CD14-positive monocyte (primary cell): Measurements from ENCODE around the gene CREBBP. TPM values are rescaled to one million over a fixed set of nuclear protein-coding genes. Genes with fewer than 3 reads are reported as not detected.

Source experiments
- DNase-seq, 3 donors: peaks; one replicate each; pipeline ENCODE4 v3.0.0-alpha.2; 2011 to 2022
- H2AFZ ChIP-seq: 2 replicates; pipeline ENCODE4 v1.6.0; 2012; ENCODE audit warnings: mild to moderate bottlenecking, low read depth, low read length, inconsistent platforms; ENCODE audit not compliant: insufficient read depth, poor library complexity, severe bottlenecking
- H3K27ac ChIP-seq, 2 donors: 1 replicate in 1 of 2; 2 replicates in 1 of 2; pipeline ENCODE4 v1.5.1; 2012 to 2013; ENCODE audit warnings: low read length in 2 of 2, control low read depth in 1 of 2, inconsistent platforms in 1 of 2, low read depth in 1 of 2, mild to moderate bottlenecking in 1 of 2
- H3K27me3 ChIP-seq, 2 donors: one replicate each; pipeline versions ENCODE4 v1.6.0 to v1.6.1; 2011 to 2013; ENCODE audit warnings: low read length in 2 of 2; ENCODE audit not compliant: control insufficient read depth in 2 of 2, insufficient read depth in 2 of 2
- H3K36me3 ChIP-seq, 2 donors: replicated peaks in 1 of 2; 1 replicate in 1 of 2; 2 replicates in 1 of 2; pipeline versions ENCODE4 v1.5.1 to v1.6.1; 2012 to 2013; ENCODE audit warnings: low read length in 2 of 2, control low read depth in 1 of 2, inconsistent platforms in 1 of 2, mild to moderate bottlenecking in 1 of 2; ENCODE audit not compliant: insufficient read depth in 2 of 2, control insufficient read depth in 1 of 2
- H3K4me1 ChIP-seq, 2 donors: 1 replicate in 1 of 2; 2 replicates in 1 of 2; pipeline versions ENCODE4 v1.5.1 to v1.6.1; 2012 to 2013; ENCODE audit warnings: low read length in 2 of 2, control low read depth in 1 of 2, inconsistent platforms in 1 of 2, mild to moderate bottlenecking in 1 of 2, moderate library complexity in 1 of 2; ENCODE audit not compliant: insufficient read depth in 2 of 2, control insufficient read depth in 1 of 2
- H3K4me2 ChIP-seq: replicated peaks from 2 replicates; pipeline ENCODE3; 2012; ENCODE audit warnings: low read length, moderate library complexity, mild to moderate bottlenecking; ENCODE audit not compliant: poor library complexity, severe bottlenecking; ENCODE audit errors: extremely low read depth
- H3K4me3 ChIP-seq, 3 experiments: fragments of 200-600 bp in 1 of 3; sonication (generic) in 1 of 3; replicated peaks in 1 of 3; 1 replicate in 2 of 3; 2 replicates in 1 of 3; pipeline ENCODE4 v1.5.1; 2011 to 2013; ENCODE audit warnings: low read length in 3 of 3, mild to moderate bottlenecking in 3 of 3, control low read depth in 2 of 3, low read depth in 2 of 3, inconsistent platforms in 1 of 3, moderate library complexity in 1 of 3
- H3K79me2 ChIP-seq: 2 replicates; pipeline ENCODE4 v1.6.0; 2012; ENCODE audit warnings: mild to moderate bottlenecking, control low read depth, inconsistent platforms, low read length, moderate library complexity; ENCODE audit not compliant: insufficient read depth
- H3K9ac ChIP-seq: 2 replicates; pipeline ENCODE4 v1.6.0; 2017; ENCODE audit warnings: low read length, mild to moderate bottlenecking; ENCODE audit not compliant: insufficient read depth, poor library complexity, severe bottlenecking
- H3K9me3 ChIP-seq, 2 donors: replicated peaks in 1 of 2; 1 replicate in 1 of 2; 2 replicates in 1 of 2; pipeline versions ENCODE4 v1.5.1 to v1.6.1; 2012 to 2013; ENCODE audit warnings: low read length in 2 of 2, control low read depth in 1 of 2; ENCODE audit not compliant: control insufficient read depth in 1 of 2, insufficient read depth in 1 of 2
- H4K20me1 ChIP-seq: 2 replicates; pipeline ENCODE4 v1.6.0; 2012; ENCODE audit warnings: mild to moderate bottlenecking, low read length, control low read depth, moderate library complexity; ENCODE audit not compliant: insufficient read depth
- H3K27ac Mint-ChIP-seq, 7 donors: one replicate each; pipeline ENCODE4 v1.8.0; 2020; ENCODE audit warnings: mild to moderate bottlenecking in 7 of 7, mixed read lengths in 7 of 7, moderate library complexity in 6 of 7, inconsistent platforms in 2 of 7
- H3K27me3 Mint-ChIP-seq, 3 donors: one replicate each; pipeline ENCODE4 v1.8.0; 2021 to 2022; ENCODE audit warnings: low read depth in 3 of 3, mild to moderate bottlenecking in 3 of 3, mixed read lengths in 3 of 3, moderate library complexity in 3 of 3, inconsistent platforms in 1 of 3
- H3K36me3 Mint-ChIP-seq, 2 donors: one replicate each; pipeline ENCODE4 v1.8.0; 2020; ENCODE audit warnings: mixed read lengths in 2 of 2, inconsistent platforms in 1 of 2, mild to moderate bottlenecking in 1 of 2
- H3K4me1 Mint-ChIP-seq: one replicate; pipeline ENCODE4 v1.8.0; 2020; ENCODE audit warnings: mild to moderate bottlenecking, mixed read lengths
- H3K4me3 Mint-ChIP-seq, 2 donors: one replicate each; pipeline ENCODE4 v1.8.0; 2020; ENCODE audit warnings: mild to moderate bottlenecking in 2 of 2, mixed read lengths in 2 of 2, moderate library complexity in 1 of 2
- H3K9me3 Mint-ChIP-seq, 7 donors: one replicate each; pipeline ENCODE4 v1.8.0; 2020 to 2022; ENCODE audit warnings: mixed read lengths in 7 of 7, mild to moderate bottlenecking in 6 of 7, moderate library complexity in 6 of 7, inconsistent platforms in 2 of 7
- WGBS: methylation state at CpG from one replicate; pipeline ENCODE4 v1.1.5; 2013; ENCODE audit warnings: missing lambda C conversion rate; ENCODE audit not compliant: insufficient coverage; 5-methylcytosine and 5-hydroxymethylcytosine counted together
- intact Hi-C, 2 donors: fragments of 100-400 bp; cut with micrococcal nuclease; formaldehyde crosslinking; loops; one replicate each; pipeline versions ENCODE4 v1.15.0 to v1.15.1; 2023
- polyA plus RNA-seq, 3 donors: library from polyadenylated mRNA; depleted of rRNA in 1 of 3; unstranded in 2 of 3; stranded (reverse) in 1 of 3; fragments of 300-500 nt in 2 of 3; fragments of >200 nt in 1 of 3; fragmentation: Illumina TruSeq in 2 of 3; gene quantifications; 1 replicate in 2 of 3; 2 replicates in 1 of 3; pipeline ENCODE4 v1.2.3, GENCODE V29; 2012 to 2021
- TF ChIP-seq, protein P1 (sequence below): fragments of 200-600 bp; IDR thresholded peaks from one replicate; pipeline ENCODE4 v1.8.0; 2022; ENCODE audit warnings: antibody characterized with exemption, mild to moderate bottlenecking

Gene CREBBP
- polyA plus RNA-seq, 3 donors, result 2.1 to 26.9 (median 6.2) TPM

DNA sequence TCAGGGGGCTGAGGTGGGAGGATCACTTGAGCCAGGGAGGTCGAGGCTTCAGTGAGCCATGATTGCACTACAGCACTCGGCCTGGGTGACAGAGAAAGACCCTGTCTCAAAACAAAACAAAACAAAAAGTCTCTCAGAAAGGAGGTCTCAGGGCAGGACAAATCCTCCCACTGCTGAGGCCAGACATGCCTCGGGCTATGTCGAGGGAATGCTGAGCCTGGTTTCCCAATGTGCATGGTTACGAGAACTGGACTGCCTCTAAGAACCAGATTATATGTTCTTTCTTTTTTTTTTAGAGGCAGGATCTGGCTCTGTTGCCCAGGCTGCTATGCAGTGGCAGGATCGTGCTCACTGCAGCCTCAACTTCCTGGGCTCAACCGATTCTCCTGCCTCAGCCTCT lies 190.8 kb downstream of the CREBBP start:
- Mint-ChIP-seq H3K27me3 (peaks cover 1 to 4% (median 2%) of the 10 kb centered on the region in 3 donors), H3K4me3 (no peak overlapping the region), H3K36me3 (peaks cover 41 to 54% of the 10 kb centered on the region in 2 donors), H3K27ac (peak overlapping the region in 2 of 7 donors; percentile 8 to 71), H3K4me1 (peaks cover 10% of the 10 kb centered on the region), H3K9me3 (no peaks in the 10 kb centered on the region)
- H3K9ac ChIP-seq, result no peak overlapping the region
- intact Hi-C loops, result loop anchor here in 1 of 2 donors (10.0 kb wide), 1 partner anchor 185 kb away; no protein-coding TSS in a partner anchor
- H3K4me3 ChIP-seq, result no peak overlapping the region
- no peak for DNase-seq
- TF ChIP-seq, protein P1, sequence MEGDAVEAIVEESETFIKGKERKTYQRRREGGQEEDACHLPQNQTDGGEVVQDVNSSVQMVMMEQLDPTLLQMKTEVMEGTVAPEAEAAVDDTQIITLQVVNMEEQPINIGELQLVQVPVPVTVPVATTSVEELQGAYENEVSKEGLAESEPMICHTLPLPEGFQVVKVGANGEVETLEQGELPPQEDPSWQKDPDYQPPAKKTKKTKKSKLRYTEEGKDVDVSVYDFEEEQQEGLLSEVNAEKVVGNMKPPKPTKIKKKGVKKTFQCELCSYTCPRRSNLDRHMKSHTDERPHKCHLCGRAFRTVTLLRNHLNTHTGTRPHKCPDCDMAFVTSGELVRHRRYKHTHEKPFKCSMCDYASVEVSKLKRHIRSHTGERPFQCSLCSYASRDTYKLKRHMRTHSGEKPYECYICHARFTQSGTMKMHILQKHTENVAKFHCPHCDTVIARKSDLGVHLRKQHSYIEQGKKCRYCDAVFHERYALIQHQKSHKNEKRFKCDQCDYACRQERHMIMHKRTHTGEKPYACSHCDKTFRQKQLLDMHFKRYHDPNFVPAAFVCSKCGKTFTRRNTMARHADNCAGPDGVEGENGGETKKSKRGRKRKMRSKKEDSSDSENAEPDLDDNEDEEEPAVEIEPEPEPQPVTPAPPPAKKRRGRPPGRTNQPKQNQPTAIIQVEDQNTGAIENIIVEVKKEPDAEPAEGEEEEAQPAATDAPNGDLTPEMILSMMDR, result no peak
- H4K20me1 ChIP-seq, result no peaks in the 10 kb centered on the region
- peaks cover 6 to 7% of the 10 kb centered on the region in 2 donors for H3K4me1 ChIP-seq
- H3K27ac ChIP-seq, result no peak overlapping the region
- peaks cover 18 to 44% of the 10 kb centered on the region in 2 donors for H3K36me3 ChIP-seq
- H2AFZ ChIP-seq, result no peak overlapping the region
- H3K27me3 ChIP-seq, result no peaks in the 10 kb centered on the region
- H3K9me3 ChIP-seq, result no peaks in the 10 kb centered on the region
- WGBS, result 91% methylated on average over 5 of the region's 7 CpGs
- no peak overlapping the region for H3K4me2 ChIP-seq
- H3K79me2 ChIP-seq, result no peaks in the 10 kb centered on the region

DNA sequence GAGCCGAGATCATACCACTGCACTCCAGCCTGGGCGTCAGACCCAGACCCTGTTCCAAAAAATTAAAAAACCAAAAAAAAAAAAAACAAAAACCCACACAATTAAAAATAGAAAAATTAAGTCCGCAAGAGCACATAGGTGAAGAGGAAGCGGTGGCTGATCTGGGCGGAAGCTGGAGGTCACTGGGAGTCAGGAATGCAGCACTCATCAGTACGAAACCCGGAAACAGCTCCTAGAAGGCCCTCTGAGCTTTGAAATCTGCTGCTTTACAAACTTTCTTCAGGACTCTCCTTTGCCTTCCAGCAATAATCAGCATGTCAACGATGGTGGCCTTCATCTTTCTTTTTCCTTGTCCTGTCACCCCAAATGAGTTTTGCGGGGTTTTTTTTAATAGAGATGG lies 192.7 kb downstream of the CREBBP start:
- no peak overlapping the region for H3K27ac Mint-ChIP-seq
- WGBS, result no CpG with 5 or more reads among the region's 9 CpGs
- H3K36me3 ChIP-seq, result peaks cover 25 to 49% of the 10 kb centered on the region in 2 donors

More for the DNA sequence above, 192.7 kb downstream of the CREBBP start:
- Histone ChIP-seq H3K4me3 (no peak overlapping the region), H3K27ac (no peak overlapping the region), H3K79me2 (no peaks in the 10 kb centered on the region), H3K9me3 (no peaks in the 10 kb centered on the region), H4K20me1 (no peaks in the 10 kb centered on the region), H3K9ac (no peak overlapping the region), H2AFZ (no peak overlapping the region), H3K4me2 (no peak overlapping the region), H3K27me3 (no peaks in the 10 kb centered on the region), H3K4me1 (peaks cover 6 to 7% of the 10 kb centered on the region in 2 donors)
- peaks cover 1 to 4% (median 4%) of the 10 kb centered on the region in 3 donors for H3K27me3 Mint-ChIP-seq
- no peak overlapping the region for H3K4me3 Mint-ChIP-seq
- H3K9me3 Mint-ChIP-seq, result no peaks in the 10 kb centered on the region
- H3K4me1 Mint-ChIP-seq, result peaks cover 10% of the 10 kb centered on the region
- peaks cover 42 to 58% of the 10 kb centered on the region in 2 donors for H3K36me3 Mint-ChIP-seq
- DNase-seq, result no peak
- TF ChIP-seq, protein P1, result no peak
- intact Hi-C loops, result no loop called here
